Ectodermal cell (in vitro differentiated cells): ENCODE data around the gene MAGEA3.
"Not testable (repeated sequence)": the region's sequence is repeated elsewhere in the genome, so short reads cannot be mapped to it uniquely, and the experiment has no call there.

Experiments
- H3K27ac ChIP-seq: 2 replicates; pipeline ENCODE4 v1.7.0; 2013; ENCODE audit warnings: mild to moderate bottlenecking, low read depth, low read length; ENCODE audit not compliant: insufficient read depth, poor library complexity, severe bottlenecking
- H3K27me3 ChIP-seq: 2 replicates; pipeline ENCODE4 v1.7.0; 2013; ENCODE audit warnings: mild to moderate bottlenecking, low read length; ENCODE audit not compliant: insufficient read depth, control insufficient read depth, poor library complexity, severe bottlenecking
- H3K36me3 ChIP-seq: one replicate; pipeline ENCODE4 v1.7.0; 2013; ENCODE audit warnings: low read length; ENCODE audit not compliant: control insufficient read depth, insufficient read depth
- H3K4me1 ChIP-seq: one replicate; pipeline ENCODE4 v1.7.0; 2013; ENCODE audit warnings: low read length; ENCODE audit not compliant: control insufficient read depth, insufficient read depth
- H3K4me3 ChIP-seq: 2 replicates; pipeline ENCODE4 v1.7.0; 2013; ENCODE audit warnings: low read depth, low read length, control low read depth; ENCODE audit not compliant: insufficient read depth
- H3K9me3 ChIP-seq: 2 replicates; pipeline ENCODE4 v1.7.0; 2013; ENCODE audit warnings: mild to moderate bottlenecking, low read length, moderate library complexity; ENCODE audit not compliant: control insufficient read depth
- WGBS, 2 experiments: methylation state at CpG; one replicate each; pipeline ENCODE4 v1.1.7; 2013; ENCODE audit warnings: missing lambda C conversion rate in 2 of 2; 5-methylcytosine and 5-hydroxymethylcytosine counted together

MAGEA3 gene

GRCh38 chrX:152700390-152700789 lies 1.8 kb downstream of the MAGEA3 start:
- WGBS, 2 experiments = 94 to 97% methylated on average over 3 to 4 of the region's 5 CpGs
- H3K27ac ChIP-seq = not testable (repeated sequence)

DNA sequence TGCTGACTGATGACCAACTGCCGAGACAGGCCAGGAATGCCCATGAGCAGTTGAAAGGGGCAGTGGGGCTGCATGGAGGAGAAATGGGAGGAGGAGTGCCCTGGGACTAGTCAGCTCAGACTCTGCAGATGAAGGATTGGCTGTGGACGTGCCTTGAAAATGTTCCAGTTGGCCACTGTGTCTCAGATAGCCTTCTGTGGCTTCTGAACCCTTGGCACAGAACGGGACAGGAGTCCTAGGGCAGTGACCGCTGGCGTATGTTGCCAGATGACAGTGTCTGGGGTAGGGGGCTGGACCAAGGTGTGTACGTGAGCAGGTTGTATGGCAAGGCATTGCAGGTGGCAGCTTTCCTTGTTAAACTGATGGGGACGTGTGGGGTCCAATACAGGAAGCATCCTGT lies 7.9 kb downstream of the MAGEA3 start:
- WGBS, 2 experiments = 94 to 96% methylated on average over 4 of the region's 7 CpGs
- H3K4me1 ChIP-seq, H3K9me3 ChIP-seq, H3K27me3 ChIP-seq, H3K36me3 ChIP-seq, H3K4me3 ChIP-seq, H3K27ac ChIP-seq: not testable (repeated sequence)

More at GRCh38 chrX:152700390-152700789, 1.8 kb downstream of the MAGEA3 start:
- H3K4me3 ChIP-seq, H3K4me1 ChIP-seq, H3K36me3 ChIP-seq, H3K27me3 ChIP-seq, H3K9me3 ChIP-seq: not testable (repeated sequence)

GRCh38 chrX:152709173-152709572 lies 10.6 kb downstream of the MAGEA3 start, which contains the start of gene CSAG2:
TSS of gene CSAG2 (minus strand) at chrX:152709273. CDS start at chrX:152709112, 161 bp downstream.
- H3K27me3 ChIP-seq, H3K9me3 ChIP-seq, H3K4me3 ChIP-seq, H3K4me1 ChIP-seq, H3K36me3 ChIP-seq, H3K27ac ChIP-seq: not testable (repeated sequence)
- WGBS, 2 experiments = no CpG with 5 or more reads among the region's 2 CpGs

DNA sequence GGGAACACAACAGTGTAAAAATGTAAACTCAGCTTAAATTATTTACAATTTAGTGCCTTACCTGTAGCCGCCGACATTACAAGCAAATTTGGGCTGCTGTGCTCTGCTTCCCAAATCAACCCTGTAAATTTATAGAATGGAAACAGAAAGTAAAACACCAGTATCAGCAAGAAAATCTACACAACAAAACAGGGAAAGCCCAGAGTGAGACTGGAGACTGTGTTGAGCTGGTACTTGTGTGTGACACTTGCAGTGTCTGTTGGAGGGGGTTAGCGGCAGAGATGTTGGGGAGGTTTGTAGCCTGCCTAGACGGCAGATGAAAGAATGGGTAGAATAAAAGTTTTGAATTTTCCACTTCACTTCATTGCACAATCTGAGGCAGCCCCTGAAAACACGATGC lies 14.6 kb downstream of the MAGEA3 start:
- not testable (repeated sequence) for H3K4me1 ChIP-seq, H3K4me3 ChIP-seq
- no CpG with 5 or more reads among the region's 5 CpGs for WGBS, 2 experiments

GRCh38 chrX:152713815-152714787 lies 15.5 kb downstream of the MAGEA3 start, which contains the start of gene MAGEA2B:
TSS of gene MAGEA2B (plus strand) at chrX:152714628. CDS start at chrX:152717107, 2,479 bp downstream.
- not testable (repeated sequence) for H3K4me1 ChIP-seq, H3K27ac ChIP-seq, H3K4me3 ChIP-seq, H3K36me3 ChIP-seq, H3K27me3 ChIP-seq, H3K9me3 ChIP-seq
- no CpG with 5 or more reads among the region's 35 CpGs for WGBS, 2 experiments

More for the DNA sequence above, 14.6 kb downstream of the MAGEA3 start:
- H3K9me3 ChIP-seq, H3K27me3 ChIP-seq, H3K36me3 ChIP-seq, H3K27ac ChIP-seq: not testable (repeated sequence)

GRCh38 chrX:152725409-152725808 lies 26.8 kb downstream of the MAGEA3 start:
- no peak overlapping the region for H3K4me3 ChIP-seq
- no peaks in the 10 kb centered on the region for H3K36me3 ChIP-seq
- H3K9me3 ChIP-seq = no peaks in the 10 kb centered on the region
- no peaks in the 10 kb centered on the region for H3K4me1 ChIP-seq
- no peaks in the 10 kb centered on the region for H3K27me3 ChIP-seq
- H3K27ac ChIP-seq = no peak overlapping the region
- WGBS, 2 experiments = 65 to 74% methylated on average over 7 of the region's 7 CpGs

GRCh38 chrX:152733261-152733975 lies 34.8 kb downstream of the MAGEA3 start, which contains the start of the genes CSAG1 and MAGEA12:
TSS of gene CSAG1 (minus strand) at chrX:152733721. CDS start at chrX:152732460, 1,261 bp downstream.
TSS of gene MAGEA12 (plus strand) at chrX:152733757. CDS start at chrX:152736162, 2,405 bp downstream.
- H3K9me3 ChIP-seq = no peaks in the 10 kb centered on the region
- no peak within 1 kb of the TSS for H3K27ac ChIP-seq
- H3K36me3 ChIP-seq = no peaks in the 10 kb centered on the region
- no peaks in the 10 kb centered on the region for H3K27me3 ChIP-seq
- no peaks in the 10 kb centered on the region for H3K4me1 ChIP-seq
- no peak within 1 kb of the TSS for H3K4me3 ChIP-seq
- 82 to 92% methylated on average over 9 to 11 of the region's 21 CpGs for WGBS, 2 experiments

DNA sequence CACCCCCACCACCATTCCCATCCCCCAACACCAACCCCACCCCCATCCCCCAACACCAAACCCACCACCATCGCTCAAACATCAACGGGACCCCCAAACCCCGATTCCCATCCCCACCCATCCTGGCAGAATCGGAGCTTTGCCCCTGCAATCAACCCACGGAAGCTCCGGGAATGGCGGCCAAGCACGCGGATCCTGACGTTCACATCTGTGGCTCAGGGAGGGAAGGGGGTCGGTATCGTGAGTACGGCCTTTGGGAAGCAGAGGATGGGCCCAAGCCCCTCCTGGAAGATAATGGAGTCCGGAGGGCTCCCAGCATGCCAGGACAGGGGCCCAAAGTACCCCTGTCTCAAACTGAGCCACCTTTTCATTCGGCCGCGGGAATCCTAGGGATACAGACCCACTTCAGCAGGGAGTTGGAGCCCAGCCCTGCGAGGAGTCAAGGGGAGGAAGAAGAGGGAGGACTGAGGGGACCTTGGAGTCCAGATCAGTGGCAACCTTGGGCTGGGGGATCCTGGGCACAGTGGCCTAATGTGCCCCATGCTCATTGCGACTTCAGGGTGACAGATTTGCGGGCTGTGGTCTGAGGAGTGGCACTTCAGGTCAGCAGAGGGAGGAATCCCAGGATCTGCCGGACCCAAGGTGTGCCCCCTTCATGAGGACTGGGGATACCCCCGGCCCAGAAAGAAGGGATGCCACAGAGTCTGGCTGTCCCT lies 35.7 kb downstream of the MAGEA3 start:
- not testable (repeated sequence) for H3K27ac ChIP-seq, H3K4me3 ChIP-seq, H3K36me3 ChIP-seq, H3K9me3 ChIP-seq, H3K4me1 ChIP-seq, H3K27me3 ChIP-seq
- 96 to 98% methylated on average over 20 to 22 of the region's 22 CpGs for WGBS, 2 experiments

DNA sequence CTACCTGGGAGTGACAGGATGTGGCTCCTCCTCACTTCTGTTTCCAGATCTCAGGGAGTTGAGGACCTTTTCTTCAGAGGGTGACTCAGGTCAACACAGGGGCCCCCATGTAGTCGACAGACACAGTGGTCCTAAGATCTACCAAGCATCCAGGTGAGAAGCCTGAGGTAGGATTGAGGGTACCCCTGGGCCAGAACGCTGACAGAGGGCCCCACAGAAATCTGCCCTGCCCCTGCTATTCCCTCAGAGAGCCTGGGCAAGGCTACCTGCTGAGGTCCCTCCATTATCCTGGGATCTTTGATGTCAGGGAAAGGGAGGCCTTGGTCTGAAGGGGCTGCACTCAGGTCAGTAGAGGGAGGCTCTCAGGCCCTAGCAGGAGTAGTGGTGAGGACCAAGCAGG lies 36.5 kb downstream of the MAGEA3 start:
- no peak overlapping the region for H3K4me3 ChIP-seq
- H3K4me1 ChIP-seq = no peaks in the 10 kb centered on the region
- no peaks in the 10 kb centered on the region for H3K27me3 ChIP-seq
- H3K27ac ChIP-seq = no peak overlapping the region
- WGBS, 2 experiments = 89 to 100% methylated on average over 2 of the region's 2 CpGs
- no peaks in the 10 kb centered on the region for H3K36me3 ChIP-seq
- no peaks in the 10 kb centered on the region for H3K9me3 ChIP-seq
